ENCODE measurements around the gene PLCG1. TPM values are rescaled to one million over a fixed set of nuclear protein-coding genes. Genes with fewer than 3 reads are reported as not detected.

Gene PLCG1
- total RNA-seq, 1 donor from 2014 or later, result 66.3 TPM

GRCh38 chr20:41176711-41177552 is 39.6 kb downstream of the PLCG1 start:
- H3K27me3 ChIP-seq (ENCODE audit: control insufficient read depth in 3 of 3, insufficient read depth in 3 of 3, low read length in 3 of 3), result no peaks in the 10 kb centered on the region
- H3K9me3 ChIP-seq (ENCODE audit: control insufficient read depth in 3 of 3, low read length in 3 of 3), result no peaks in the 10 kb centered on the region
- peaks cover 66 to 77% (median 72%) of the 10 kb centered on the region in 3 donors for H3K4me1 ChIP-seq (ENCODE audit: control insufficient read depth in 3 of 3, insufficient read depth in 3 of 3, low read length in 3 of 3)
- peak overlapping the region in 1 of 3 donors; percentile 16 for H3K9ac ChIP-seq (ENCODE audit: low read depth in 1 of 3, low read length in 3 of 3)
- H3K27ac ChIP-seq (ENCODE audit: low read depth, low read length), result peak overlapping the region; percentile 69
- peaks cover 10 to 25% (median 22%) of the 10 kb centered on the region in 3 donors for H3K36me3 ChIP-seq (ENCODE audit: control insufficient read depth in 3 of 3, insufficient read depth in 3 of 3, low read length in 3 of 3)
- H3K4me3 ChIP-seq (ENCODE audit: low read length in 3 of 3), result peak overlapping the region in 1 of 3 donors; percentile 29

- no peaks in the 10 kb centered on the region for H3K27me3 ChIP-seq (ENCODE audit: control insufficient read depth in 3 of 3, insufficient read depth in 3 of 3, low read length in 3 of 3)
- peaks cover 60 to 70% (median 65%) of the 10 kb centered on the region in 3 donors for H3K4me1 ChIP-seq (ENCODE audit: control insufficient read depth in 3 of 3, insufficient read depth in 3 of 3, low read length in 3 of 3)
Measured at GRCh38 chr20:41177636-41178035, 40.3 kb downstream of the PLCG1 start.

GRCh38 chr20:41178495-41178894 is 41.2 kb downstream of the PLCG1 start:
- Histone ChIP-seq H3K9ac (ENCODE audit: low read depth in 1 of 3, low read length in 3 of 3) (no peak overlapping the region), H3K27ac (ENCODE audit: low read depth, low read length) (peak overlapping the region; percentile 69), H3K36me3 (ENCODE audit: control insufficient read depth in 3 of 3, insufficient read depth in 3 of 3, low read length in 3 of 3) (peaks cover 13 to 23% (median 13%) of the 10 kb centered on the region in 3 donors), H3K9me3 (ENCODE audit: control insufficient read depth in 3 of 3, low read length in 3 of 3) (no peaks in the 10 kb centered on the region), H3K27me3 (ENCODE audit: control insufficient read depth in 3 of 3, insufficient read depth in 3 of 3, low read length in 3 of 3) (no peaks in the 10 kb centered on the region), H3K4me3 (ENCODE audit: low read length in 3 of 3) (no peak overlapping the region), H3K4me1 (ENCODE audit: control insufficient read depth in 3 of 3, insufficient read depth in 3 of 3, low read length in 3 of 3) (peaks cover 53 to 62% (median 57%) of the 10 kb centered on the region in 3 donors)

More at GRCh38 chr20:41177636-41178035, 40.3 kb downstream of the PLCG1 start:
- Histone ChIP-seq H3K9ac (ENCODE audit: low read depth in 1 of 3, low read length in 3 of 3) (peak overlapping the region in 2 of 3 donors; percentile 5 to 58), H3K4me3 (ENCODE audit: low read length in 3 of 3) (no peak overlapping the region), H3K9me3 (ENCODE audit: control insufficient read depth in 3 of 3, low read length in 3 of 3) (no peaks in the 10 kb centered on the region), H3K27ac (ENCODE audit: low read depth, low read length) (peak overlapping the region; percentile 69), H3K36me3 (ENCODE audit: control insufficient read depth in 3 of 3, insufficient read depth in 3 of 3, low read length in 3 of 3) (peaks cover 15 to 26% (median 17%) of the 10 kb centered on the region in 3 donors)

GRCh38 chr20:41178904-41179432 is 41.6 kb downstream of the PLCG1 start:
- Histone ChIP-seq H3K4me3 (ENCODE audit: low read length in 3 of 3) (no peak overlapping the region), H3K4me1 (ENCODE audit: control insufficient read depth in 3 of 3, insufficient read depth in 3 of 3, low read length in 3 of 3) (peaks cover 48 to 57% (median 53%) of the 10 kb centered on the region in 3 donors), H3K9me3 (ENCODE audit: control insufficient read depth in 3 of 3, low read length in 3 of 3) (no peaks in the 10 kb centered on the region), H3K27me3 (ENCODE audit: control insufficient read depth in 3 of 3, insufficient read depth in 3 of 3, low read length in 3 of 3) (no peaks in the 10 kb centered on the region), H3K27ac (ENCODE audit: low read depth, low read length) (no peak overlapping the region), H3K9ac (ENCODE audit: low read depth in 1 of 3, low read length in 3 of 3) (peak overlapping the region in 2 of 3 donors; percentile 15 to 57), H3K36me3 (ENCODE audit: control insufficient read depth in 3 of 3, insufficient read depth in 3 of 3, low read length in 3 of 3) (peaks cover 8 to 19% (median 11%) of the 10 kb centered on the region in 3 donors)

GRCh38 chr20:41179961-41180360 is 42.6 kb downstream of the PLCG1 start:
- Histone ChIP-seq H3K4me1 (ENCODE audit: control insufficient read depth in 3 of 3, insufficient read depth in 3 of 3, low read length in 3 of 3) (peaks cover 39 to 53% (median 50%) of the 10 kb centered on the region in 3 donors), H3K9ac (ENCODE audit: low read depth in 1 of 3, low read length in 3 of 3) (no peak overlapping the region), H3K27me3 (ENCODE audit: control insufficient read depth in 3 of 3, insufficient read depth in 3 of 3, low read length in 3 of 3) (no peaks in the 10 kb centered on the region), H3K27ac (ENCODE audit: low read depth, low read length) (no peak overlapping the region), H3K36me3 (ENCODE audit: control insufficient read depth in 3 of 3, insufficient read depth in 3 of 3, low read length in 3 of 3) (peaks cover 6 to 16% (median 9%) of the 10 kb centered on the region in 3 donors), H3K9me3 (ENCODE audit: control insufficient read depth in 3 of 3, low read length in 3 of 3) (no peaks in the 10 kb centered on the region), H3K4me3 (ENCODE audit: low read length in 3 of 3) (no peak overlapping the region)

GRCh38 chr20:41180599-41181333 is 43.4 kb downstream of the PLCG1 start:
- H3K4me3 ChIP-seq (ENCODE audit: low read length in 3 of 3), result no peak overlapping the region
- no peaks in the 10 kb centered on the region for H3K9me3 ChIP-seq (ENCODE audit: control insufficient read depth in 3 of 3, low read length in 3 of 3)
- H3K9ac ChIP-seq (ENCODE audit: low read depth in 1 of 3, low read length in 3 of 3), result no peak overlapping the region
- H3K27me3 ChIP-seq (ENCODE audit: control insufficient read depth in 3 of 3, insufficient read depth in 3 of 3, low read length in 3 of 3), result no peaks in the 10 kb centered on the region
- H3K36me3 ChIP-seq (ENCODE audit: control insufficient read depth in 3 of 3, insufficient read depth in 3 of 3, low read length in 3 of 3), result peaks cover 6 to 15% (median 10%) of the 10 kb centered on the region in 3 donors
- peaks cover 35 to 53% (median 50%) of the 10 kb centered on the region in 3 donors for H3K4me1 ChIP-seq (ENCODE audit: control insufficient read depth in 3 of 3, insufficient read depth in 3 of 3, low read length in 3 of 3)
- H3K27ac ChIP-seq (ENCODE audit: low read depth, low read length), result no peak overlapping the region

- peaks cover 6 to 12% (median 10%) of the 10 kb centered on the region in 3 donors for H3K36me3 ChIP-seq (ENCODE audit: control insufficient read depth in 3 of 3, insufficient read depth in 3 of 3, low read length in 3 of 3)
- H3K4me1 ChIP-seq (ENCODE audit: control insufficient read depth in 3 of 3, insufficient read depth in 3 of 3, low read length in 3 of 3), result peaks cover 28 to 46% (median 42%) of the 10 kb centered on the region in 3 donors
- no peaks in the 10 kb centered on the region for H3K27me3 ChIP-seq (ENCODE audit: control insufficient read depth in 3 of 3, insufficient read depth in 3 of 3, low read length in 3 of 3)
- H3K9ac ChIP-seq (ENCODE audit: low read depth in 1 of 3, low read length in 3 of 3), result no peak overlapping the region
- H3K9me3 ChIP-seq (ENCODE audit: control insufficient read depth in 3 of 3, low read length in 3 of 3), result no peaks in the 10 kb centered on the region
- H3K4me3 ChIP-seq (ENCODE audit: low read length in 3 of 3), result no peak overlapping the region
- H3K27ac ChIP-seq (ENCODE audit: low read depth, low read length), result no peak overlapping the region
Measured at GRCh38 chr20:41181567-41181966, 44.2 kb downstream of the PLCG1 start.

GRCh38 chr20:41182296-41183212 is 45.2 kb downstream of the PLCG1 start:
- Histone ChIP-seq H3K9ac (ENCODE audit: low read depth in 1 of 3, low read length in 3 of 3) (no peak overlapping the region), H3K36me3 (ENCODE audit: control insufficient read depth in 3 of 3, insufficient read depth in 3 of 3, low read length in 3 of 3) (peaks cover 6 to 10% (median 8%) of the 10 kb centered on the region in 3 donors), H3K9me3 (ENCODE audit: control insufficient read depth in 3 of 3, low read length in 3 of 3) (no peaks in the 10 kb centered on the region), H3K27me3 (ENCODE audit: control insufficient read depth in 3 of 3, insufficient read depth in 3 of 3, low read length in 3 of 3) (no peaks in the 10 kb centered on the region), H3K4me1 (ENCODE audit: control insufficient read depth in 3 of 3, insufficient read depth in 3 of 3, low read length in 3 of 3) (peaks cover 21 to 36% (median 33%) of the 10 kb centered on the region in 3 donors), H3K27ac (ENCODE audit: low read depth, low read length) (no peak overlapping the region), H3K4me3 (ENCODE audit: low read length in 3 of 3) (no peak overlapping the region)

GRCh38 chr20:41183391-41183790 is 46.0 kb downstream of the PLCG1 start:
- Histone ChIP-seq H3K27me3 (ENCODE audit: control insufficient read depth in 3 of 3, insufficient read depth in 3 of 3, low read length in 3 of 3) (no peaks in the 10 kb centered on the region), H3K9ac (ENCODE audit: low read depth in 1 of 3, low read length in 3 of 3) (peak overlapping the region in 1 of 3 donors; percentile 3), H3K4me1 (ENCODE audit: control insufficient read depth in 3 of 3, insufficient read depth in 3 of 3, low read length in 3 of 3) (peaks cover 13 to 27% (median 24%) of the 10 kb centered on the region in 3 donors), H3K27ac (ENCODE audit: low read depth, low read length) (no peak overlapping the region), H3K9me3 (ENCODE audit: control insufficient read depth in 3 of 3, low read length in 3 of 3) (no peaks in the 10 kb centered on the region), H3K36me3 (ENCODE audit: control insufficient read depth in 3 of 3, insufficient read depth in 3 of 3, low read length in 3 of 3) (peaks cover 6 to 10% (median 8%) of the 10 kb centered on the region in 3 donors), H3K4me3 (ENCODE audit: low read length in 3 of 3) (no peak overlapping the region)
